Ovary (tissue), 9 donors: Measurements from ENCODE around the gene NLGN1. TPM values are rescaled to one million over a fixed set of nuclear protein-coding genes. Genes with fewer than 3 reads are reported as not detected.
"Not testable (repeated sequence)": the region's sequence is repeated elsewhere in the genome, so short reads cannot be mapped to it uniquely, and the experiment has no call there.

Source experiments
- DNase-seq, 5 donors: peaks; one replicate each; pipeline ENCODE4 v3.0.0-alpha.2; 2019 to 2020
- H3K27ac ChIP-seq, 2 donors: fragments of 200-600 bp; one replicate each; pipeline versions ENCODE4 v1.5.1 to v1.8.0; 2019 to 2022
- H3K27me3 ChIP-seq: fragments of 200-600 bp; one replicate; pipeline ENCODE4 v1.8.0; 2022
- H3K36me3 ChIP-seq: fragments of 200-600 bp; sonication (generic); one replicate; pipeline ENCODE4 v1.5.1; 2019
- H3K4me1 ChIP-seq: one replicate; pipeline ENCODE4 v1.8.1; 2013; ENCODE audit warnings: mild to moderate bottlenecking, moderate library complexity; ENCODE audit not compliant: insufficient read depth
- H3K4me3 ChIP-seq: fragments of 200-600 bp; sonication (generic); one replicate; pipeline ENCODE4 v1.5.1; 2017
- H3K9me3 ChIP-seq, 2 donors: fragments of 200-600 bp in 1 of 2; sonication (generic) in 1 of 2; one replicate each; pipeline versions ENCODE4 v1.5.1 to v1.8.1; 2013 to 2019; ENCODE audit warnings: mild to moderate bottlenecking in 1 of 2, moderate library complexity in 1 of 2
- CTCF ChIP-seq, 3 donors: fragments of 450-650 bp in 2 of 3; fragments of 200-600 bp in 1 of 3; IDR thresholded peaks; one replicate each; pipeline versions ENCODE4 v1.5.1 to v1.8.0; 2016 to 2022; ENCODE audit warnings: antibody characterized with exemption in 3 of 3, mild to moderate bottlenecking in 1 of 3
- EP300 ChIP-seq: sonication (generic); formaldehyde crosslinking; IDR thresholded peaks from one replicate; pipeline ENCODE4 v1.6.1; 2017; ENCODE audit warnings: antibody characterized with exemption
- POLR2A ChIP-seq: fragments of 450-650 bp; IDR thresholded peaks from one replicate; pipeline ENCODE4 v1.6.1; 2017; ENCODE audit warnings: antibody characterized with exemption, mild to moderate bottlenecking, moderate library complexity
- WGBS, 3 donors: extraction: QIAGEN DNeasy Blood & Tissue Kit in 1 of 3; methylation state at CpG; one replicate each; pipeline versions ENCODE4 v1.1.5 to v1.1.7; 2013 to 2017; 5-methylcytosine and 5-hydroxymethylcytosine counted together
- intact Hi-C, 4 donors: fragments of 100-400 bp; cut with DNase I; formaldehyde crosslinking; loops; one replicate each; pipeline versions ENCODE4 v1.11.0 to v1.15.1; 2022 to 2023
- polyA plus RNA-seq, 2 donors: library from polyadenylated mRNA; stranded (reverse); fragments of 200-250 nt in 1 of 2; fragments of 350-450 nt in 1 of 2; fragmentation: Illumina TruSeq in 1 of 2; extraction: RNeasy Lipid Tissue Mini Kit (QIAGEN cat#74804) in 1 of 2; gene quantifications; one replicate each; pipeline ENCODE4 v1.2.3, GENCODE V29; 2013 to 2014
- total RNA-seq, 7 donors: library from RNA; depleted of rRNA in 2 of 7; stranded (reverse); fragments of >200 nt in 2 of 7; fragmentation: NEBNext Ultra II Directional in 3 of 7; extraction: Animal tissue kit (Norgen Biotek cat#: 25700) in 3 of 7; gene quantifications; one replicate each; pipeline versions ENCODE4 v1.1.0 to v1.2.4, GENCODE V29; 2016 to 2023
- donor health status: DM: no; HTN: no; CAD: no; lungs with moderate emphysema.
- donor health status: DM: no; HTN: no; CAD: no.
- donor health status: Bipolar disorder and iron deficiency.
- donor health status: DM: yes; HTN: yes; CAD: no.
- donor health status: DM: no; HTN: no; CAD: no.
- donor health status: DM: yes; HTN: yes; CAD: no.

The NLGN1 gene
- total and polyA plus RNA-seq, 9 donors: 1.2 to 7.7 (median 4.6) TPM

- H3K4me3 ChIP-seq: no peak overlapping the region
- no peaks in the 10 kb centered on the region for H3K27me3 ChIP-seq
- H3K27ac ChIP-seq: no peak overlapping the region
- no peaks in the 10 kb centered on the region for H3K9me3 ChIP-seq
- no peak for TF ChIP-seq EP300
- no peak for DNase-seq
- H3K36me3 ChIP-seq: no peaks in the 10 kb centered on the region
- intact Hi-C loops: no loop called here
- H3K4me1 ChIP-seq: no peaks in the 10 kb centered on the region
- 86 to 90% (median 87%) methylated on average over 1 of the region's 1 CpG for WGBS, 3 donors
Observed at GRCh38 chr3:173513123-173513522, 115.6 kb downstream of the NLGN1 start.

- no peak overlapping the region for H3K27ac ChIP-seq
- no peak for TF ChIP-seq POLR2A
- TF ChIP-seq EP300: no peak
- no peak for TF ChIP-seq CTCF (IDR thresholded peaks at IDR 0.05)
- H3K4me3 ChIP-seq: no peak overlapping the region
- H3K36me3 ChIP-seq: no peaks in the 10 kb centered on the region
- no peak for DNase-seq
- WGBS, 3 donors: 46 to 51% (median 50%) methylated on average over 8 of the region's 8 CpGs
- H3K4me1 ChIP-seq: no peaks in the 10 kb centered on the region
- intact Hi-C loops: no loop called here
- H3K9me3 ChIP-seq: no peaks in the 10 kb centered on the region
- H3K27me3 ChIP-seq: no peaks in the 10 kb centered on the region
Observed at GRCh38 chr3:173529062-173529711, 131.6 kb downstream of the NLGN1 start.

- DNase-seq: no peak
- TF ChIP-seq CTCF (IDR thresholded peaks at IDR 0.05) (no peak), EP300 (no peak), POLR2A (no peak)
- Histone ChIP-seq H3K36me3 (no peaks in the 10 kb centered on the region), H3K27me3 (no peaks in the 10 kb centered on the region), H3K27ac (no peak overlapping the region), H3K4me3 (no peak overlapping the region), H3K9me3 (no peaks in the 10 kb centered on the region), H3K4me1 (no peaks in the 10 kb centered on the region)
- 87 to 93% (median 90%) methylated on average over 1 of the region's 1 CpG for WGBS, 3 donors
- intact Hi-C loops: no loop called here
Observed at GRCh38 chr3:173531602-173532001, 134.1 kb downstream of the NLGN1 start.

- Histone ChIP-seq H3K4me3 (no peak overlapping the region), H3K36me3 (no peaks in the 10 kb centered on the region), H3K9me3 (no peaks in the 10 kb centered on the region), H3K27ac (no peak overlapping the region), H3K4me1 (no peaks in the 10 kb centered on the region), H3K27me3 (no peaks in the 10 kb centered on the region)
- no peak for DNase-seq
- TF ChIP-seq POLR2A: no peak
- TF ChIP-seq EP300: no peak
- no peak for TF ChIP-seq CTCF (IDR thresholded peaks at IDR 0.05)
- intact Hi-C loops: no loop called here
- 94 to 97% (median 94%) methylated on average over 5 of the region's 5 CpGs for WGBS, 3 donors
Observed at GRCh38 chr3:173538410-173538809, 140.9 kb downstream of the NLGN1 start.

- H3K9me3 ChIP-seq, DNase-seq, H3K4me3 ChIP-seq, H3K4me1 ChIP-seq, H3K36me3 ChIP-seq, intact Hi-C loops, H3K27ac ChIP-seq, H3K27me3 ChIP-seq: not testable (repeated sequence)
- 83 to 92% (median 90%) methylated on average over 2 of the region's 2 CpGs for WGBS, 3 donors
Observed at GRCh38 chr3:173545590-173545989, 148.0 kb downstream of the NLGN1 start.
